Endothelial cell of umbilical vein (primary cell): ENCODE data around the gene NFATC2. TPM values are rescaled to one million over a fixed set of nuclear protein-coding genes. Genes with fewer than 3 reads are reported as not detected.

ENCODE experiments used
- BruUV-seq: library from RNA; stranded (reverse); fragments of 400-500 nt; replicated peaks from 2 replicates; lab custom pipeline; 2021; lab: Mats Ljungman, UMichigan
- CTCF ChIA-PET: fragments of 300-600, 350-600 bp; sonication (Branson Sonifier 250); formaldehyde crosslinking; loops from one replicate; lab custom pipeline; 2021; ENCODE audit warnings: antibody characterized with exemption, inconsistent platforms; lab: Charles Lee
- POLR2A ChIA-PET: fragments of 300-600, 350-600 bp; sonication (Branson Sonifier 250); formaldehyde crosslinking; loops from one replicate; lab custom pipeline; 2021; ENCODE audit warnings: antibody characterized with exemption, inconsistent platforms; lab: Charles Lee
- DNase-seq: peaks from one replicate; pipeline ENCODE4 v3.0.0-alpha.2; 2011; ENCODE audit warnings: low read depth, low spot score
- FAIRE-seq: peaks from 2 replicates; lab custom pipeline; 2011; peaks lifted over from hg19 to GRCh38; lab: Jason Lieb, UNC
- H2AFZ ChIP-seq: 2 replicates; pipeline ENCODE4 v1.6.0; 2012; ENCODE audit warnings: low read depth, low read length, control low read depth, inconsistent platforms
- H3K27ac ChIP-seq: 2 replicates; pipeline ENCODE4 v1.5.1; 2011; ENCODE audit warnings: low read depth, mild to moderate bottlenecking, control low read depth, low read length, moderate library complexity; ENCODE audit not compliant: insufficient read depth
- H3K27me3 ChIP-seq, 2 experiments: 2 replicates each; pipeline versions ENCODE4 v1.6.0 to v1.6.1; 2011; ENCODE audit warnings: low read length in 2 of 2, mixed read lengths in 1 of 2; ENCODE audit not compliant: control insufficient read depth in 2 of 2, insufficient read depth in 2 of 2
- H3K36me3 ChIP-seq, 2 experiments: 2 replicates in 1 of 2; 3 replicates in 1 of 2; pipeline ENCODE4 v1.5.1; 2011; ENCODE audit warnings: low read length in 2 of 2, mild to moderate bottlenecking in 1 of 2, moderate library complexity in 1 of 2; ENCODE audit not compliant: control insufficient read depth in 2 of 2, insufficient read depth in 2 of 2; ENCODE audit errors: extremely low read depth in 1 of 2
- H3K4me1 ChIP-seq: 3 replicates; pipeline ENCODE4 v1.5.1; 2011; ENCODE audit warnings: mild to moderate bottlenecking, low read length; ENCODE audit not compliant: control insufficient read depth, insufficient read depth; ENCODE audit errors: extremely low read depth
- H3K4me2 ChIP-seq: 2 replicates; pipeline ENCODE4 v1.6.1; 2011; ENCODE audit warnings: low read length, control low read depth, mixed read lengths; ENCODE audit not compliant: insufficient read depth
- H3K4me3 ChIP-seq, 3 experiments: fragments of 200-600 bp in 1 of 3; sonication (generic), shearing (Covaris generic) in 1 of 3; replicated peaks in 1 of 3; 2 replicates each; pipeline ENCODE4 v1.5.1; 2011 to 2016; ENCODE audit warnings: control low read depth in 3 of 3, low read length in 3 of 3, mild to moderate bottlenecking in 2 of 3, inconsistent platforms in 1 of 3, low read depth in 1 of 3, moderate library complexity in 1 of 3; ENCODE audit not compliant: insufficient read depth in 1 of 3
- H3K79me2 ChIP-seq: 2 replicates; pipeline ENCODE4 v1.6.0; 2012; ENCODE audit warnings: low read length, inconsistent platforms; ENCODE audit not compliant: control insufficient read depth, insufficient read depth
- H3K9ac ChIP-seq: replicated peaks from 2 replicates; pipeline ENCODE3; 2011; ENCODE audit warnings: low read length, control low read depth; ENCODE audit not compliant: insufficient read depth; ENCODE audit errors: extremely low read depth
- H3K9me1 ChIP-seq: replicated peaks from 3 replicates; pipeline ENCODE4 v1.6.0; 2011; ENCODE audit warnings: mild to moderate bottlenecking, low read length; ENCODE audit not compliant: control insufficient read depth, insufficient read depth; ENCODE audit errors: extremely low read depth
- H3K9me3 ChIP-seq: replicated peaks from 2 replicates; pipeline ENCODE4 v1.5.1; 2012; ENCODE audit warnings: low read length, inconsistent platforms; ENCODE audit not compliant: control insufficient read depth, insufficient read depth
- H4K20me1 ChIP-seq: replicated peaks from 2 replicates; pipeline ENCODE3; 2011; ENCODE audit warnings: mild to moderate bottlenecking, low read length; ENCODE audit not compliant: control insufficient read depth, insufficient read depth; ENCODE audit errors: extremely low read depth
- CTCF ChIP-seq, 2 donors: IDR thresholded peaks; 1 replicate in 1 of 2; 2 replicates in 1 of 2; pipeline ENCODE4 v1.5.1; 2011; ENCODE audit warnings: low read length in 2 of 2, mild to moderate bottlenecking in 2 of 2, moderate library complexity in 2 of 2, control low read depth in 1 of 2, inconsistent platforms in 1 of 2, low read depth in 1 of 2; ENCODE audit not compliant: insufficient read depth in 1 of 2; ENCODE audit errors: extremely low read depth in 1 of 2
- EZH2 ChIP-seq: IDR thresholded peaks from 2 replicates; pipeline ENCODE4 v1.6.1; 2012; ENCODE audit warnings: borderline replicate concordance, low read depth, mild to moderate bottlenecking, moderate library complexity, low read length, inconsistent platforms; ENCODE audit not compliant: severe bottlenecking
- FOS ChIP-seq: IDR thresholded peaks from 2 replicates; pipeline ENCODE4 v1.6.1; 2011; ENCODE audit warnings: mild to moderate bottlenecking, low read length, moderate library complexity, borderline replicate concordance; ENCODE audit not compliant: insufficient read depth
- GATA2 ChIP-seq: IDR thresholded peaks from 2 replicates; pipeline ENCODE4 v1.7.0; 2011; ENCODE audit warnings: low read depth, mild to moderate bottlenecking, moderate library complexity, mixed read lengths, low read length; ENCODE audit not compliant: insufficient read length, insufficient read depth
- JUN ChIP-seq: IDR thresholded peaks from 2 replicates; pipeline ENCODE4 v1.6.1; 2011; ENCODE audit warnings: borderline replicate concordance, low read depth; ENCODE audit not compliant: insufficient read length, insufficient read depth
- MAX ChIP-seq: IDR thresholded peaks from 2 replicates; pipeline ENCODE4 v1.6.1; 2011; ENCODE audit not compliant: insufficient read depth, insufficient read length
- MYC ChIP-seq: IDR thresholded peaks from one replicate; pipeline ENCODE4 v1.6.1; 2011; ENCODE audit warnings: mild to moderate bottlenecking, low read depth, low read length
- POLR2A ChIP-seq: IDR thresholded peaks from 2 replicates; pipeline ENCODE4 v1.6.1; 2012; ENCODE audit warnings: low read depth, mild to moderate bottlenecking, control low read depth, low read length
- POLR2AphosphoS5 ChIP-seq: IDR thresholded peaks from 2 replicates; pipeline ENCODE4 v1.6.1; 2012; ENCODE audit warnings: low read depth, mild to moderate bottlenecking, control low read depth, low read length, moderate library complexity; ENCODE audit not compliant: insufficient read depth
- dilution Hi-C: fragments of 300-500 bp; cut with MboI; formaldehyde crosslinking; loops from one replicate; pipeline ENCODE4 v1.15.0; 2019; ENCODE audit warnings: low sequenced_read_pairs; ENCODE audit not compliant: extremely low pct_ligation_motif_present
- intact Hi-C: fragments of 100-400 bp; cut with micrococcal nuclease; formaldehyde crosslinking; loops from one replicate; pipeline ENCODE4 v1.10.0; 2022
- polyA plus RNA-seq, 4 experiments: library from polyadenylated mRNA; depleted of rRNA in 3 of 4; stranded (reverse) in 3 of 4; unstranded in 1 of 4; fragments of >200 nt; gene quantifications; 2 replicates each; pipeline versions ENCODE4 v1.2.1 to v1.2.3, GENCODE V29; 2011 to 2012; ENCODE audit warnings: missing spikeins in 1 of 4
- total RNA-seq: library from RNA; stranded (reverse); gene quantifications from 2 replicates; pipeline ENCODE4 v1.2.3, GENCODE V29; 2021

NFATC2 gene
- total and polyA plus RNA-seq, 2 donors (not counting 3 experiments of a cell fraction or from before 2014, with no cell fraction given): 3.1 to 13.0 TPM

- FAIRE-seq (no peak), DNase-seq (no peak)
- H4K20me1 ChIP-seq: no peaks in the 10 kb centered on the region
- no peak for TF ChIP-seq MYC
- TF ChIP-seq EZH2: no peak
- TF ChIP-seq POLR2AphosphoS5: no peak
- TF ChIP-seq JUN: no peak
- no peak for TF ChIP-seq POLR2A
- no peak for TF ChIP-seq CTCF (IDR thresholded peaks at IDR 0.05; ENCODE audit: extremely low read depth in 1 of 2, insufficient read depth in 1 of 2, low read depth in 1 of 2, low read length in 2 of 2)
- no peak for TF ChIP-seq FOS
- no peak for TF ChIP-seq GATA2
- no peak for TF ChIP-seq MAX
- intact Hi-C loops (no loop called here), dilution Hi-C loops (no loop called here)
- no peaks in the 10 kb centered on the region for H3K27me3 ChIP-seq
- peaks cover 0 to 1% of the 10 kb centered on the region in 2 experiments for H3K36me3 ChIP-seq
- no TSS peak for BruUV-seq
- H2AFZ ChIP-seq: no peak overlapping the region
- H3K9me3 ChIP-seq: no peaks in the 10 kb centered on the region
- H3K27ac ChIP-seq: no peak overlapping the region
- H3K9me1 ChIP-seq: no peaks in the 10 kb centered on the region
- no peak overlapping the region for H3K9ac ChIP-seq
- H3K4me1 ChIP-seq: peaks cover 20% of the 10 kb centered on the region
- no peak overlapping the region for H3K4me2 ChIP-seq
- no peak overlapping the region for H3K4me3 ChIP-seq
- H3K79me2 ChIP-seq: no peaks in the 10 kb centered on the region
- CTCF ChIA-PET: interaction anchor here (2.0 kb wide), 1 partner anchor 143 kb away, joined by 12 read pairs; no protein-coding TSS in a partner anchor
- POLR2A ChIA-PET: no interaction called here
Measured at GRCh38 chr20:51451484-51451883, 91.0 kb downstream of the NFATC2 start.
